ENCODE data around the gene EID2B.

The EID2B gene

GRCh38 chr19:39497701-39497995 is 35.0 kb downstream of the EID2B start:
- TF ChIP-seq POLR2AphosphoS5 (IDR thresholded peaks at IDR 0.05; ENCODE audit: low read depth, low read length): no peak
- no peak for TF ChIP-seq TAF1 (IDR thresholded peaks at IDR 0.05; ENCODE audit: low read depth, low read length)
- no peak for TF ChIP-seq POLR2A (IDR thresholded peaks at IDR 0.05; ENCODE audit: low read depth, low read length)
- no peak for TF ChIP-seq PAX5 (IDR thresholded peaks at IDR 0.05; ENCODE audit: insufficient read depth, low read length, severe bottlenecking)
- TF ChIP-seq SPI1 (IDR thresholded peaks at IDR 0.05; ENCODE audit: low read depth, low read length): no peak
- TF ChIP-seq POU2F2 (IDR thresholded peaks at IDR 0.05; ENCODE audit: low read depth, low read length): no peak
- DNase-seq (ENCODE audit: insufficient read length, low spot score) (no peak), FAIRE-seq (no peak)

GRCh38 chr19:39496063-39496462 is 36.6 kb downstream of the EID2B start:
- DNase-seq (ENCODE audit: insufficient read length, low spot score) (no peak), FAIRE-seq (no peak)
- TF ChIP-seq TAF1 (IDR thresholded peaks at IDR 0.05; ENCODE audit: low read depth, low read length) (no peak), PAX5 (IDR thresholded peaks at IDR 0.05; ENCODE audit: insufficient read depth, low read length, severe bottlenecking) (no peak), POLR2AphosphoS5 (IDR thresholded peaks at IDR 0.05; ENCODE audit: low read depth, low read length) (no peak), POLR2A (IDR thresholded peaks at IDR 0.05; ENCODE audit: low read depth, low read length) (no peak), SPI1 (IDR thresholded peaks at IDR 0.05; ENCODE audit: low read depth, low read length) (no peak), POU2F2 (IDR thresholded peaks at IDR 0.05; ENCODE audit: low read depth, low read length) (no peak)

- FAIRE-seq: no peak
Measured at GRCh38 chr19:39494661-39495060, 38.0 kb downstream of the EID2B start.

GRCh38 chr19:39492788-39493187 is 39.9 kb downstream of the EID2B start:
- no peak for DNase-seq (ENCODE audit: insufficient read length, low spot score)
- no peak for FAIRE-seq
- TF ChIP-seq TAF1 (IDR thresholded peaks at IDR 0.05; ENCODE audit: low read depth, low read length): no peak
- TF ChIP-seq POLR2A (IDR thresholded peaks at IDR 0.05; ENCODE audit: low read depth, low read length): no peak
- TF ChIP-seq POU2F2 (IDR thresholded peaks at IDR 0.05; ENCODE audit: low read depth, low read length): no peak
- TF ChIP-seq PAX5 (IDR thresholded peaks at IDR 0.05; ENCODE audit: insufficient read depth, low read length, severe bottlenecking): no peak
- TF ChIP-seq POLR2AphosphoS5 (IDR thresholded peaks at IDR 0.05; ENCODE audit: low read depth, low read length): no peak
- no peak for TF ChIP-seq SPI1 (IDR thresholded peaks at IDR 0.05; ENCODE audit: low read depth, low read length)

More at GRCh38 chr19:39494661-39495060, 38.0 kb downstream of the EID2B start:
- no peak for TF ChIP-seq PAX5 (IDR thresholded peaks at IDR 0.05; ENCODE audit: insufficient read depth, low read length, severe bottlenecking)
- no peak for TF ChIP-seq POLR2A (IDR thresholded peaks at IDR 0.05; ENCODE audit: low read depth, low read length)
- no peak for TF ChIP-seq TAF1 (IDR thresholded peaks at IDR 0.05; ENCODE audit: low read depth, low read length)
- no peak for TF ChIP-seq POLR2AphosphoS5 (IDR thresholded peaks at IDR 0.05; ENCODE audit: low read depth, low read length)
- no peak for TF ChIP-seq SPI1 (IDR thresholded peaks at IDR 0.05; ENCODE audit: low read depth, low read length)
- no peak for TF ChIP-seq POU2F2 (IDR thresholded peaks at IDR 0.05; ENCODE audit: low read depth, low read length)
- no peak for DNase-seq (ENCODE audit: insufficient read length, low spot score)

- no peak for FAIRE-seq
- no peak for TF ChIP-seq PAX5 (IDR thresholded peaks at IDR 0.05; ENCODE audit: insufficient read depth, low read length, severe bottlenecking)
- no peak for TF ChIP-seq POLR2AphosphoS5 (IDR thresholded peaks at IDR 0.05; ENCODE audit: low read depth, low read length)
- DNase-seq (ENCODE audit: insufficient read length, low spot score): no peak
Measured at GRCh38 chr19:39492225-39492624, 40.4 kb downstream of the EID2B start.

GRCh38 chr19:39489756-39490155 is 42.9 kb downstream of the EID2B start:
- DNase-seq (ENCODE audit: insufficient read length, low spot score) (no peak), FAIRE-seq (no peak)
- no peak for TF ChIP-seq POU2F2 (IDR thresholded peaks at IDR 0.05; ENCODE audit: low read depth, low read length)
- no peak for TF ChIP-seq PAX5 (IDR thresholded peaks at IDR 0.05; ENCODE audit: insufficient read depth, low read length, severe bottlenecking)
- TF ChIP-seq POLR2AphosphoS5 (IDR thresholded peaks at IDR 0.05; ENCODE audit: low read depth, low read length): no peak
- no peak for TF ChIP-seq SPI1 (IDR thresholded peaks at IDR 0.05; ENCODE audit: low read depth, low read length)
- no peak for TF ChIP-seq POLR2A (IDR thresholded peaks at IDR 0.05; ENCODE audit: low read depth, low read length)
- no peak for TF ChIP-seq TAF1 (IDR thresholded peaks at IDR 0.05; ENCODE audit: low read depth, low read length)

GRCh38 chr19:39483141-39483540 is 49.5 kb downstream of the EID2B start:
- DNase-seq (ENCODE audit: insufficient read length, low spot score) (no peak), FAIRE-seq (no peak)
- TF ChIP-seq TAF1 (IDR thresholded peaks at IDR 0.05; ENCODE audit: low read depth, low read length) (no peak), SPI1 (IDR thresholded peaks at IDR 0.05; ENCODE audit: low read depth, low read length) (no peak), POU2F2 (IDR thresholded peaks at IDR 0.05; ENCODE audit: low read depth, low read length) (no peak), POLR2A (IDR thresholded peaks at IDR 0.05; ENCODE audit: low read depth, low read length) (no peak), POLR2AphosphoS5 (IDR thresholded peaks at IDR 0.05; ENCODE audit: low read depth, low read length) (no peak), PAX5 (IDR thresholded peaks at IDR 0.05; ENCODE audit: insufficient read depth, low read length, severe bottlenecking) (no peak)

GRCh38 chr19:39481676-39482075 is 51.0 kb downstream of the EID2B start:
- TF ChIP-seq POLR2AphosphoS5 (IDR thresholded peaks at IDR 0.05; ENCODE audit: low read depth, low read length) (no peak), POLR2A (IDR thresholded peaks at IDR 0.05; ENCODE audit: low read depth, low read length) (no peak), TAF1 (IDR thresholded peaks at IDR 0.05; ENCODE audit: low read depth, low read length) (no peak), SPI1 (IDR thresholded peaks at IDR 0.05; ENCODE audit: low read depth, low read length) (no peak), POU2F2 (IDR thresholded peaks at IDR 0.05; ENCODE audit: low read depth, low read length) (no peak), PAX5 (IDR thresholded peaks at IDR 0.05; ENCODE audit: insufficient read depth, low read length, severe bottlenecking) (no peak)
- FAIRE-seq (no peak), DNase-seq (ENCODE audit: insufficient read length, low spot score) (no peak)

GRCh38 chr19:39481229-39481545 is 51.5 kb downstream of the EID2B start:
- no peak for FAIRE-seq
- DNase-seq (ENCODE audit: insufficient read length, low spot score): no peak

More at GRCh38 chr19:39481229-39481545, 51.5 kb downstream of the EID2B start:
- TF ChIP-seq PAX5 (IDR thresholded peaks at IDR 0.05; ENCODE audit: insufficient read depth, low read length, severe bottlenecking) (no peak), POLR2AphosphoS5 (IDR thresholded peaks at IDR 0.05; ENCODE audit: low read depth, low read length) (no peak), SPI1 (IDR thresholded peaks at IDR 0.05; ENCODE audit: low read depth, low read length) (no peak), POU2F2 (IDR thresholded peaks at IDR 0.05; ENCODE audit: low read depth, low read length) (no peak), POLR2A (IDR thresholded peaks at IDR 0.05; ENCODE audit: low read depth, low read length) (no peak), TAF1 (IDR thresholded peaks at IDR 0.05; ENCODE audit: low read depth, low read length) (no peak)
